HepG2 (cell line): Measurements from ENCODE around the gene CEMP1. TPM values are rescaled to one million over a fixed set of nuclear protein-coding genes. Genes with fewer than 3 reads are reported as not detected.

Experiments
- CAMTA2 ChIP-seq: sonication (generic); formaldehyde crosslinking; IDR thresholded peaks from 2 replicates; pipeline ENCODE4 v1.4.0; 2020; ENCODE audit warnings: mild to moderate bottlenecking, missing genetic modification reagents, borderline replicate concordance
- DR1 ChIP-seq: sonication (generic); formaldehyde crosslinking; IDR thresholded peaks from 2 replicates; pipeline ENCODE4 v1.8.0; 2021; ENCODE audit warnings: mild to moderate bottlenecking, missing genetic modification reagents, inconsistent platforms
- EED ChIP-seq: sonication (generic); formaldehyde crosslinking; IDR thresholded peaks from 2 replicates; pipeline ENCODE4 v1.5.0; 2020; ENCODE audit warnings: mild to moderate bottlenecking, missing genetic modification reagents
- GLI4 ChIP-seq: sonication (generic); formaldehyde crosslinking; IDR thresholded peaks from 2 replicates; pipeline ENCODE4 v1.5.1; 2020; ENCODE audit warnings: missing genetic modification reagents, mild to moderate bottlenecking, moderate library complexity, borderline replicate concordance
- JARID2 ChIP-seq: sonication (generic); formaldehyde crosslinking; IDR thresholded peaks from 2 replicates; pipeline ENCODE4 v1.8.1; 2023; ENCODE audit warnings: missing genetic modification reagents, inconsistent platforms; ENCODE audit not compliant: insufficient replicate concordance
- MAZ ChIP-seq, 2 experiments: sonication (generic) in 1 of 2; formaldehyde crosslinking in 1 of 2; IDR thresholded peaks; 2 replicates each; pipeline versions ENCODE4 v1.5.0 to v1.6.1; 2012 to 2020; ENCODE audit warnings: low read depth in 2 of 2, mild to moderate bottlenecking in 2 of 2, borderline replicate concordance in 1 of 2, improper control_type of control experiment in 1 of 2, low read length in 1 of 2, missing genetic modification reagents in 1 of 2, moderate library complexity in 1 of 2
- NFKBIZ ChIP-seq: IDR thresholded peaks from 2 replicates; pipeline ENCODE4 v1.6.1; 2018; ENCODE audit warnings: missing genetic modification reagents, missing compliant biosample characterization
- SATB2 ChIP-seq: sonication (generic); formaldehyde crosslinking; IDR thresholded peaks from 2 replicates; pipeline ENCODE4 v1.5.0; 2020; ENCODE audit warnings: missing genetic modification reagents
- SP5 ChIP-seq: IDR thresholded peaks from 2 replicates; pipeline ENCODE4 v1.6.1; 2016; ENCODE audit warnings: low read depth, borderline replicate concordance
- ZMAT3 ChIP-seq: sonication (generic); formaldehyde crosslinking; conservative IDR thresholded peaks from 2 replicates; pipeline ENCODE4 v1.7.0; 2021; ENCODE audit warnings: missing genetic modification reagents
- ZNF331 ChIP-seq: sonication (generic); formaldehyde crosslinking; IDR thresholded peaks from 2 replicates; pipeline ENCODE4 v1.4.0; 2020; ENCODE audit warnings: missing genetic modification reagents
- ZNF687 ChIP-seq: sonication (generic); formaldehyde crosslinking; IDR thresholded peaks from 2 replicates; pipeline ENCODE4 v1.5.1; 2020; ENCODE audit warnings: mild to moderate bottlenecking, missing genetic modification reagents, moderate library complexity
- polyA plus RNA-seq, 8 experiments: library from polyadenylated mRNA; depleted of rRNA in 3 of 8; stranded (reverse) in 7 of 8; unstranded in 1 of 8; fragments of >200 nt; fragmentation: Illumina TruSeq in 4 of 8; extraction: Trizol in 4 of 8; gene quantifications; 2 replicates each; pipeline versions ENCODE4 v1.2.1 to v1.2.3, GENCODE V29; 2011 to 2016; ENCODE audit warnings: low read depth in 4 of 8, missing spikeins in 1 of 8, mixed read lengths in 1 of 8; ENCODE audit not compliant: insufficient read depth in 1 of 8
- total RNA-seq, 5 experiments: library from RNA; depleted of rRNA; stranded (reverse); fragments of >200 nt; fragmentation: Illumina TruSeq; extraction: Trizol; gene quantifications; 2 replicates each; pipeline ENCODE4 v1.2.3, GENCODE V29; 2016; ENCODE audit warnings: low read depth in 1 of 5
- TF ChIP-seq, protein P1 (sequence below): sonication (generic); formaldehyde crosslinking; IDR thresholded peaks from 2 replicates; pipeline ENCODE4 v1.5.0; 2020; ENCODE audit warnings: missing genetic modification reagents

Gene CEMP1
- total and polyA plus RNA-seq, 2 of the 13 experiments (the other 11 are each of a cell fraction or from before 2014, with no cell fraction given), result not detected

- TF ChIP-seq ZMAT3 (CRISPR knock-in tag) (no peak), MAZ (IDR thresholded peaks at IDR 0.05; ENCODE audit: borderline replicate concordance, low read depth, low read length) (no peak), MAZ (CRISPR knock-in tag; IDR thresholded peaks at IDR 0.05; ENCODE audit: low read depth) (no peak), JARID2 (CRISPR knock-in tag) (no peak), EED (CRISPR knock-in tag) (no peak), GLI4 (CRISPR knock-in tag) (no peak), DR1 (no peak), ZNF331 (CRISPR knock-in tag) (no peak), SP5 (CRISPR knock-in tag) (no peak), CAMTA2 (no peak), NFKBIZ (no peak), SATB2 (no peak), ZNF687 (peak; percentile 45; the same call in 1 of the 2 replicates)
- TF ChIP-seq, protein P1, sequence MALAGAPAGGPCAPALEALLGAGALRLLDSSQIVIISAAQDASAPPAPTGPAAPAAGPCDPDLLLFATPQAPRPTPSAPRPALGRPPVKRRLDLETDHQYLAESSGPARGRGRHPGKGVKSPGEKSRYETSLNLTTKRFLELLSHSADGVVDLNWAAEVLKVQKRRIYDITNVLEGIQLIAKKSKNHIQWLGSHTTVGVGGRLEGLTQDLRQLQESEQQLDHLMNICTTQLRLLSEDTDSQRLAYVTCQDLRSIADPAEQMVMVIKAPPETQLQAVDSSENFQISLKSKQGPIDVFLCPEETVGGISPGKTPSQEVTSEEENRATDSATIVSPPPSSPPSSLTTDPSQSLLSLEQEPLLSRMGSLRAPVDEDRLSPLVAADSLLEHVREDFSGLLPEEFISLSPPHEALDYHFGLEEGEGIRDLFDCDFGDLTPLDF, result no peak
These were observed 12.1 kb downstream of the CEMP1 start (continued) for GRCh38 chr16:2518823-2519710.
